KMS-11 (cell line): Measurements from ENCODE around the gene GINS3.
"Not testable (repeated sequence)": the region's sequence is repeated elsewhere in the genome, so short reads cannot be mapped to it uniquely, and the experiment has no call there.

Experiments used
- H2AFZ ChIP-seq: fragments of 200-600 bp; sonication (generic); 2 replicates; pipeline ENCODE4 v1.6.1; 2016; ENCODE audit warnings: antibody characterized with exemption, mixed run types, low read depth
- H3K27ac ChIP-seq: fragments of 200-600 bp; sonication (generic); 2 replicates; pipeline ENCODE4 v1.6.1; 2016; ENCODE audit warnings: mild to moderate bottlenecking, mixed run types
- H3K27me3 ChIP-seq: fragments of 200-600 bp; sonication (generic); 2 replicates; pipeline ENCODE4 v1.6.1; 2017; ENCODE audit warnings: mild to moderate bottlenecking, low read depth, mixed run types, moderate library complexity; ENCODE audit not compliant: insufficient read depth
- H3K36me3 ChIP-seq: fragments of 200-600 bp; sonication (generic); 2 replicates; pipeline ENCODE4 v1.6.1; 2017; ENCODE audit warnings: mild to moderate bottlenecking, mixed run types; ENCODE audit not compliant: insufficient read depth
- H3K4me1 ChIP-seq: fragments of 200-600 bp; sonication (generic); 2 replicates; pipeline ENCODE4 v1.6.1; 2016; ENCODE audit warnings: mild to moderate bottlenecking, low read depth, mixed run types; ENCODE audit not compliant: poor library complexity, severe bottlenecking
- H3K4me2 ChIP-seq: fragments of 200-600 bp; sonication (generic); 2 replicates; pipeline ENCODE4 v1.7.0; 2016; ENCODE audit warnings: mild to moderate bottlenecking, mixed run types
- H3K4me3 ChIP-seq: fragments of 200-600 bp; sonication (generic); IDR thresholded peaks from 2 replicates; pipeline ENCODE4 v1.6.1; 2017; ENCODE audit warnings: low read depth, low read length, mixed read lengths; ENCODE audit not compliant: insufficient read depth
- H3K79me2 ChIP-seq: fragments of 200-600 bp; sonication (generic); 2 replicates; pipeline ENCODE4 v1.6.1; 2016; ENCODE audit warnings: low read depth, mixed run types; ENCODE audit not compliant: insufficient read depth
- H3K9ac ChIP-seq: fragments of 200-600 bp; sonication (generic); 2 replicates; pipeline ENCODE4 v1.6.1; 2016; ENCODE audit warnings: mild to moderate bottlenecking, mixed run types
- H4K20me1 ChIP-seq: fragments of 200-600 bp; sonication (generic); 2 replicates; pipeline ENCODE4 v1.6.1; 2016; ENCODE audit warnings: mild to moderate bottlenecking, mixed run types; ENCODE audit not compliant: insufficient read depth
- TF ChIP-seq, protein P1 (sequence below): fragments of 200-600 bp; sonication (generic); conservative IDR thresholded peaks from 2 replicates; pipeline ENCODE4 v1.6.1; 2017; ENCODE audit warnings: low read depth, mild to moderate bottlenecking, antibody characterized with exemption, low read length, moderate library complexity, mixed read lengths

Gene GINS3

DNA sequence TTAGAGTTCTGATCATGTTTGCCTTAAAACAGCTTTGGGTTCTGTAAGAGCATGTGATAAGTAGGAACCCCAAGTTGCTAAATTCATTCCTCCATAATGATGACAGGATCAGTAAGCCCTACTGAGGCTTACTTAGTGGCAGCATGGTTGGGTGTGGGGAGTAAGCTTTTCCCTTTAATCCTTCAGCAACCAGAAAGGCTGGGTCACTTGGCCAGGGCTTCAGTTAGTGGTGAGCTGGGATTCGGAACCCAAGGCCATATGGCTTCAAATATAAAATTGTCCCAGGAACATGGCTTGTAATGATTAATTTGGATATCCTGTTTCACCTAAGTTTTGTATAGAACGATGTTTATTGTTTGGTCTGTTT, 850 bp downstream of the GINS3 start:
- H3K27ac ChIP-seq, result peak overlapping the region; percentile 80; the same call in 1 of the 2 replicates
- H3K4me1 ChIP-seq, result peaks cover 6% of the 10 kb centered on the region
- no peaks in the 10 kb centered on the region for H4K20me1 ChIP-seq
- peak overlapping the region; percentile 88; the same call in 1 of the 2 replicates for H3K9ac ChIP-seq
- TF ChIP-seq, protein P1, sequence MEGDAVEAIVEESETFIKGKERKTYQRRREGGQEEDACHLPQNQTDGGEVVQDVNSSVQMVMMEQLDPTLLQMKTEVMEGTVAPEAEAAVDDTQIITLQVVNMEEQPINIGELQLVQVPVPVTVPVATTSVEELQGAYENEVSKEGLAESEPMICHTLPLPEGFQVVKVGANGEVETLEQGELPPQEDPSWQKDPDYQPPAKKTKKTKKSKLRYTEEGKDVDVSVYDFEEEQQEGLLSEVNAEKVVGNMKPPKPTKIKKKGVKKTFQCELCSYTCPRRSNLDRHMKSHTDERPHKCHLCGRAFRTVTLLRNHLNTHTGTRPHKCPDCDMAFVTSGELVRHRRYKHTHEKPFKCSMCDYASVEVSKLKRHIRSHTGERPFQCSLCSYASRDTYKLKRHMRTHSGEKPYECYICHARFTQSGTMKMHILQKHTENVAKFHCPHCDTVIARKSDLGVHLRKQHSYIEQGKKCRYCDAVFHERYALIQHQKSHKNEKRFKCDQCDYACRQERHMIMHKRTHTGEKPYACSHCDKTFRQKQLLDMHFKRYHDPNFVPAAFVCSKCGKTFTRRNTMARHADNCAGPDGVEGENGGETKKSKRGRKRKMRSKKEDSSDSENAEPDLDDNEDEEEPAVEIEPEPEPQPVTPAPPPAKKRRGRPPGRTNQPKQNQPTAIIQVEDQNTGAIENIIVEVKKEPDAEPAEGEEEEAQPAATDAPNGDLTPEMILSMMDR, result no peak
- no peaks in the 10 kb centered on the region for H3K27me3 ChIP-seq
- H3K4me2 ChIP-seq, result peak overlapping the region; percentile 50
- H2AFZ ChIP-seq, result peak overlapping the region; percentile 75
- no peak overlapping the region for H3K4me3 ChIP-seq
- peaks cover 17% of the 10 kb centered on the region; the same call in 1 of the 2 replicates for H3K79me2 ChIP-seq
- no peaks in the 10 kb centered on the region for H3K36me3 ChIP-seq

GRCh38 chr16:58396897-58397296, 4.6 kb downstream of the GINS3 start:
- H3K9ac ChIP-seq, H3K4me2 ChIP-seq, H3K36me3 ChIP-seq, H3K27me3 ChIP-seq, H4K20me1 ChIP-seq, H3K4me1 ChIP-seq, H3K4me3 ChIP-seq, H2AFZ ChIP-seq, H3K27ac ChIP-seq: not testable (repeated sequence)
- H3K79me2 ChIP-seq, result peaks cover 17% of the 10 kb centered on the region; the same call in 1 of the 2 replicates

DNA sequence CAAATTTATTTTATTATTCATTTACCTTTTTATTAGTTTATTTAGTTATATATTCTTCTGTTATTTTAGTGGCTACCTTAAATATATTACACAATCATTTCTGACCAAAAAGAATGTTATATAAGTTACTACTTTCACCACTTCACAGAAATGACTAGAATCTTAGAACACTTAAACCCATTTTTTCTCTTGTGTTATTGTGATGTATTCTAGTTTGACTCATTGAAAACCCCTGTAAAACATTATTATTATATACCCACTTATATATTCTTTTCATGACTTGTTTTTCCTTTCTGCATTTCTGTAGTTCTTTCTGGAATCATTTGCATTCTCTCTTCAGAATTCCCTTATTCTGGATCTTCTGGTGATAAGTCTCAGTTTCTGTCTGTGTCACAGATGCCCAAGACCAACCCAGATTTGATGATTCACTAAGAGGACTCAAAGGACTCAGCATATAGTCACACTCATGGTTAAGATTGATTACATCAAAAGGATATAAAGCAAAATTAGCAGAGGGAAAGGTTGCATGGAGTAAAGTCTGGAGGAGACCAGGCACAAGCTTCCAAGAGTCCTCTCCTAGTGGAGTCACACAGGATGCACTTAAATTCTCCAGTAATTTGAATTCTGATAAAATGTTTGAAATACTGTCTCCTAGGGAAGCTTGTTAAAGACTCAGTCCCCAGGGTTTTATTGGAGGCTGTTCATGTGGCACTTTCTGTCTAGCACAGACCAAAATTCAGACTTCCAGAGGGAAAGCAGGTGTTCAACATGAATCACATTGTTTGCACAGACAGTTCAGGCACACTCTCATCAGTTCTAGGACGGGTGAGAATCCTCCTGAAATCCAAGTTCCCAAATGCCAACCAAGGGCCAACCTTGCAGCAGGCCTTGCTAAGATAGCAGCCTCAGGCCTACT, 7.7 kb downstream of the GINS3 start:
- no peak overlapping the region for H3K27ac ChIP-seq

DNA sequence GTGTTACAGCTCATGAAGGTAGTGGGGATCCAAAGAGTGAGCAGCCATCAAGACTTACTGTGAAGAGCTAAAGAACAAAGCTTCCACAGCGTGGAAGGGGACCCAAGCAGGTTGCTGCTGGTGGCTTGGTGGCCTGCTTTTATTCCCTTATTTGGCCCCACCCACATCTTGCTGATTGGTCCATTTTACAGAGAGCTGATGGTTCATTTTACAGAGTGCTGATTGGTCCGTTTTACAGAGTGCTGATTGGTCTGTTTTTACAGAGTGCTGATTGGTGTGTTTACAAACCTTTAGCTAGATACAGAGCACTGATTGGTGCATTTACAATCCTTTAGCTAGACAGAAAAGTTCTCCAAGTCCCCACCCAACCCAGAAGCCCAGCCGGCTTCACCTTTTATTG, 9.0 kb downstream of the GINS3 start:
- H3K4me3 ChIP-seq, H2AFZ ChIP-seq, H3K27me3 ChIP-seq, H3K4me2 ChIP-seq, H3K79me2 ChIP-seq, H3K27ac ChIP-seq, H3K9ac ChIP-seq, H4K20me1 ChIP-seq, H3K4me1 ChIP-seq, H3K36me3 ChIP-seq: not testable (repeated sequence)

More for the DNA sequence above, 7.7 kb downstream of the GINS3 start:
- Histone ChIP-seq H3K9ac (no peak overlapping the region), H3K36me3 (no peaks in the 10 kb centered on the region), H3K79me2 (no peaks in the 10 kb centered on the region), H2AFZ (no peak overlapping the region), H4K20me1 (no peaks in the 10 kb centered on the region), H3K4me1 (peaks cover 3% of the 10 kb centered on the region), H3K27me3 (no peaks in the 10 kb centered on the region), H3K4me3 (no peak overlapping the region), H3K4me2 (no peak overlapping the region)
- TF ChIP-seq, protein P1, result no peak

DNA sequence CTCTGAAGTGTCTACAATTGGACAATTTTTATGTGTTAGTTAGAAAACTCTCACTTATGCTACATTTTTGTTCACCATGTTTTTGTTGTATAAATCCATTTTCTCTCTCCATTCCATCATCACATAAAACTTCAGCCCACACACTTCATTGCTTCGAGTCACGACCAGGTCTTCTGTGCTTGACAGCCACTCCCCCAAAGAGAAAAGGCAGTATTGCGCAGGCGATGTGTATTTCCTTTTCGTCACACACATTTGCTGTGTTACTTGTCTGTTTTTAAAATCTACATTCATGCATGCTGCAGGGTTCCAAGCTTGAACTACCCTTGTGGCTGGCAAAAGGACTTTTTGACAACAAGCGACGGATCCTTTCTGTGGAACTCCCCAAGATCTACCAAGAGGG, 10.5 kb downstream of the GINS3 start:
- H2AFZ ChIP-seq, result no peak overlapping the region
- no peak overlapping the region for H3K4me2 ChIP-seq

More for the DNA sequence above, 10.5 kb downstream of the GINS3 start:
- H3K36me3 ChIP-seq, result no peaks in the 10 kb centered on the region
- H3K27me3 ChIP-seq, result no peaks in the 10 kb centered on the region
- no peaks in the 10 kb centered on the region for H3K79me2 ChIP-seq
- TF ChIP-seq, protein P1, result no peak
- H3K4me1 ChIP-seq, result peaks cover 3% of the 10 kb centered on the region
- no peaks in the 10 kb centered on the region for H4K20me1 ChIP-seq
- H3K27ac ChIP-seq, result no peak overlapping the region
- no peak overlapping the region for H3K4me3 ChIP-seq
- H3K9ac ChIP-seq, result no peak overlapping the region
